BE2C (cell line): ENCODE results near the gene ANKRD34A.

Experiments
- DNase-seq: peaks from one replicate; pipeline ENCODE4 v3.0.0-alpha.2; 2020
- H3K27me3 ChIP-seq: fragments of 250-450 bp; sonication (Bioruptor Pico); 2 replicates; pipeline ENCODE4 v1.5.1; 2020; ENCODE audit warnings: mild to moderate bottlenecking
- H3K36me3 ChIP-seq: fragments of 250-450 bp; sonication (Bioruptor Pico); 2 replicates; pipeline ENCODE4 v1.5.1; 2020; ENCODE audit warnings: mild to moderate bottlenecking
- H3K4me1 ChIP-seq: fragments of 250-450 bp; sonication (Bioruptor Pico); 2 replicates; pipeline ENCODE4 v1.5.1; 2020
- H3K4me3 ChIP-seq: 2 replicates; pipeline ENCODE4 v1.5.1; 2011; ENCODE audit warnings: low read depth, low read length
- H3K9me3 ChIP-seq: fragments of 250-450 bp; sonication (Bioruptor Pico); 2 replicates; pipeline ENCODE4 v1.5.1; 2020
- TF ChIP-seq, protein P1 (sequence below): IDR thresholded peaks from 2 replicates; pipeline ENCODE4 v1.5.1; 2012; ENCODE audit warnings: mild to moderate bottlenecking, low read depth, low read length

ANKRD34A gene

DNA sequence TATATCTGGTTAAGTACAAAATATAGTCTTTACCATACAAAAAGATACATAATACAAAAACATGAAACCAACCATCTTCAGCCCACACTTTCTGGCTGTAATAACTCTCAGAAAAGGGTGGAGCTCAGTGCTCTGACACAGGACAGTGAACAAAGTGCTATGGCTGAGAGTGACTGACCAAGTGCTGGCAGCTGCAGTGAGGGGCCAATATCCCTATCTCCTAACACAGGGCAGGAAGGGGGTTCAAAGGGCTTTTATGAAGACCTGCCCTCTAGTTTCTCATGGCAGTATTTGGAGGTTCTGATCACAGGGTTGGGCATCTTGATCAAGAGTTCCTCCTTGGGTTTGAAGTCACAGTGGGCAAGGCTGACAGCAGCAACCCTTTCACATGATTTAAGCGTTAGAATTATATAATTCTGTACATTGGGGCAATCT lies 28.1 kb upstream of the ANKRD34A start:
- DNase-seq = no peak
- Histone ChIP-seq H3K4me3 (no peak overlapping the region; the same call in 1 of the 2 replicates), H3K4me1 (peaks cover 5% of the 10 kb centered on the region), H3K9me3 (no peaks in the 10 kb centered on the region), H3K27me3 (no peaks in the 10 kb centered on the region), H3K36me3 (peaks cover 33% of the 10 kb centered on the region)
- TF ChIP-seq, protein P1, sequence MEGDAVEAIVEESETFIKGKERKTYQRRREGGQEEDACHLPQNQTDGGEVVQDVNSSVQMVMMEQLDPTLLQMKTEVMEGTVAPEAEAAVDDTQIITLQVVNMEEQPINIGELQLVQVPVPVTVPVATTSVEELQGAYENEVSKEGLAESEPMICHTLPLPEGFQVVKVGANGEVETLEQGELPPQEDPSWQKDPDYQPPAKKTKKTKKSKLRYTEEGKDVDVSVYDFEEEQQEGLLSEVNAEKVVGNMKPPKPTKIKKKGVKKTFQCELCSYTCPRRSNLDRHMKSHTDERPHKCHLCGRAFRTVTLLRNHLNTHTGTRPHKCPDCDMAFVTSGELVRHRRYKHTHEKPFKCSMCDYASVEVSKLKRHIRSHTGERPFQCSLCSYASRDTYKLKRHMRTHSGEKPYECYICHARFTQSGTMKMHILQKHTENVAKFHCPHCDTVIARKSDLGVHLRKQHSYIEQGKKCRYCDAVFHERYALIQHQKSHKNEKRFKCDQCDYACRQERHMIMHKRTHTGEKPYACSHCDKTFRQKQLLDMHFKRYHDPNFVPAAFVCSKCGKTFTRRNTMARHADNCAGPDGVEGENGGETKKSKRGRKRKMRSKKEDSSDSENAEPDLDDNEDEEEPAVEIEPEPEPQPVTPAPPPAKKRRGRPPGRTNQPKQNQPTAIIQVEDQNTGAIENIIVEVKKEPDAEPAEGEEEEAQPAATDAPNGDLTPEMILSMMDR = no peak

DNA sequence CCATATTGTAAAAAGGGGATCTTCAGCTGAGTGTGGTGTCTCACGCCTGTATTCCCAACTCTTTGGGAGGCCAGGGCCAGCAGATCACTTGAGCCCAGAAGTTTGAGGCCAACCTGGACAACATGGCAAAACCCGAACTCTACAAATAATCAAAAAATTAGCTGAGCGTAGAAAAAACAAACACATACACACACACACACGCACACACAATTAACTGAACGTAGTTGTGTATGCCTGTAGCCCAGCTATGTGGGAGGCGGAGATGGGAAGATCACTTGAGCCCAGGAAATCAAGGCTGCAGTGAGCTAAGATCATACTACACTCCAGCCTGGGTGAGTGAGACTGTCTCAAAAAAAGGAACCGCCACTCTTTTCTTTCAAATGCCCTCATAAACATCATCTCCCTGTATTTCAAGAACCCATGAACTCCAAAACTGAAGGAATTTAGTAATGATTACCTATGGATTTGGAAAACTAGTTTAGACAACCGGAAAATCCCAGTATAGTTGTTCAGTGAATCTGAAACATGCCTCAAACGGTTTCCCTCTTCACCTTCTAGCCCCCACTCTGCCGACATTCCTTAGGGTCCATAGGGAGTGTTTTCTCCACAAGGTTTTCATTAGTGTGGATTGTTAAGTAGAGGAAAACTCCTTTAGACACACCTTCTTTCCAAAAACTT lies 27.5 kb upstream of the ANKRD34A start:
- H3K4me3 ChIP-seq = no peak overlapping the region
- no peaks in the 10 kb centered on the region for H3K4me1 ChIP-seq
- H3K9me3 ChIP-seq = no peaks in the 10 kb centered on the region
- H3K36me3 ChIP-seq = peaks cover 33% of the 10 kb centered on the region
- no peak for DNase-seq
- H3K27me3 ChIP-seq = no peaks in the 10 kb centered on the region
- TF ChIP-seq, protein P1 = no peak

DNA sequence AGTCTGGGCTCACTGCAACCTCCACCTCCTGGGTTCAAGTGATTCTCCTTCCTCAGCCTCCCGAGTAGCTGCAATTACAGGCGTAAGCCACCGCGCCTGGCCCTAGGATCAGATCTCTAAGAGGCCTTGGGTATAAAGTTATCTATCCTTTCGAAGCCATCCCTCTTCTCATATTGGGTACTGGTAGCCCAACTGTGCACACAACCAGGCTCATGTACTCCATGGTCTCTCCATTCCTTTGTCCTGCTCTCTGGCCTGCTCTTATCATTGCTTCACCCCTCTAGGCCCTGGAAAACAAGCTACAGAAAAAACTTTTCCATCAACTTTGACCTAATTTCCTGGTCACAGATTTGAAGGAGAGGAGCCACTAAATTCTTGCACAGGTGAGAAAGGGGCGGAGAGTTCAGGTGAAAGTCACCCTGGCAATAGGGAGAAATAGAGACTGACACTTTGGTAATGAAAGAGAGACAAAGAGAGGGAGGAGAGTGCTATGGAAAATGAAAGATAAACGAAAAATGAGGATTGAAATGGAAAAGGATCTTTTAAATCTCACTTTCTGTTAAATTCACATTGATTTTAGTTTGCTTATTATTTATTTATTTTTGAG lies 26.0 kb upstream of the ANKRD34A start:
- DNase-seq = no peak
- no peak overlapping the region for H3K4me3 ChIP-seq
- peaks cover 31% of the 10 kb centered on the region for H3K36me3 ChIP-seq
- H3K4me1 ChIP-seq = peaks cover 3% of the 10 kb centered on the region; the same call in 1 of the 2 replicates
- no peaks in the 10 kb centered on the region for H3K27me3 ChIP-seq
- no peaks in the 10 kb centered on the region for H3K9me3 ChIP-seq
- TF ChIP-seq, protein P1 = no peak

DNA sequence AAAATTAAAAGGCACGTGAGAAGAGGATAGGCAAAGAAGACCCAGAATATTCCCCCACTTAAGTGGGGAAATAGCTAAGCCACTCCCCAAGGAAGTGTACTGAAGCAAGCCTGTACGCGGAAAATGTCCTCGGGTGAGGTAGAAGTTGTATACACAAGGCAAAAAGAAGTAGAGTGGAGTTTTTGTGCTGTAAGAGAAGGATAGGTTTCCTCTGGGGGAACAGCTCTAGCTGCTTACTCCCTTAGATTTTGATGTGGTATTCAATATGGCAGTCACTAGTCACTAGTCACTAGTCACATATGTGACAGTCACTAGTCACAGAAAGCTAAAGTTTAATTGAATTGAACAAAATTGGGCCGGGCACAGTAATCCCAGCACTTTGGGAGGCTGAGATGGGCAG lies 24.4 kb upstream of the ANKRD34A start:
- no peaks in the 10 kb centered on the region for H3K9me3 ChIP-seq
- peaks cover 15% of the 10 kb centered on the region for H3K36me3 ChIP-seq
- DNase-seq = no peak
- H3K4me3 ChIP-seq = no peak overlapping the region
- no peaks in the 10 kb centered on the region for H3K27me3 ChIP-seq
- peaks cover 3% of the 10 kb centered on the region; the same call in 1 of the 2 replicates for H3K4me1 ChIP-seq
- TF ChIP-seq, protein P1 = no peak

- Histone ChIP-seq H3K36me3 (peaks cover 6% of the 10 kb centered on the region), H3K4me3 (no peak overlapping the region), H3K4me1 (peaks cover 3% of the 10 kb centered on the region; the same call in 1 of the 2 replicates), H3K9me3 (no peaks in the 10 kb centered on the region), H3K27me3 (no peaks in the 10 kb centered on the region)
- TF ChIP-seq, protein P1 = no peak
- no peak for DNase-seq
Measured at GRCh38 chr1:145987926-145988325, 23.6 kb upstream of the ANKRD34A start.

DNA sequence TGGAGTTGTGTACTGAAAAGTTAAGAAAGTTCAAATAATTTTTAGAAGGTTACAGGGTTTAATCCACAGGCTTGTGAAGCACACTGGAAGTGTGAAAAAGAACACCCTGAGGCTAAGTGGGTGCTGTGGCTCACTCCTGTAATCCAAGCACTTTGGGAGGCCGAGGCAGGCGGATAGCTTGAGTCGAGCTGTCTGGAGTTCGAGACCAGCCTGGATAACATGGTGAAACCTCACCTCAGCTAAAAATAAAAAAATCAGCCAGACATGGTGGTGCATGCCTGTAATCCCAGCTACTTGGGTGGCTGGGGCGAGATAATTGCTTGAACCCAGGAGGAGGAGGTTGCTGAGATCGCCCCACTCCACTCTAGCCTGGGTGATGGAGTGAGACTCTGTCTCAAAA lies 22.2 kb upstream of the ANKRD34A start:
- no peak for DNase-seq
- Histone ChIP-seq H3K9me3 (no peaks in the 10 kb centered on the region), H3K36me3 (no peaks in the 10 kb centered on the region), H3K4me1 (peaks cover 3% of the 10 kb centered on the region; the same call in 1 of the 2 replicates), H3K4me3 (no peak overlapping the region), H3K27me3 (no peaks in the 10 kb centered on the region)
- TF ChIP-seq, protein P1 = no peak
